ENCODE data around the gene LDLRAD4.

Gene LDLRAD4

DNA sequence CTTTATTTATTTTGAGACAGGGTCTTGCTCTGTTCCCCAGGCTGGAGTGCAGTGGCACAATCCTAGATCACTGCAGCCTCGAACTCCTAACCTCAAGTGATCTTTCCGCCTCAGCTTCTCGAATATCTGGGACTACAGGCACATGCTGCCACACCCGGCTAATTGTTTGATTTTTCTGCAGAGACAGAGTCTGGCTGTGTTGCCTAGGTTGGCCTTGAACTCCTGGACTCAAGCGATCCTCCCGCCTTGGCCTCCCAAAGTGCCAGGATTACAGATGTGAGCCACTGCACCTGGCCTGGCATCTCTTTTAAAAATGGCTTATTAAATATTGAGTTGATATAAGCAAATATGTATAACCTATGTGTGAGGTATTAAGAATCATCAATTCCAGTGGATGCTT is 298.3 kb downstream of the LDLRAD4 start:
- H3K79me2 ChIP-seq (ENCODE audit: insufficient read depth, low read length): no peaks in the 10 kb centered on the region
- no peak overlapping the region for H3K4me2 ChIP-seq (ENCODE audit: low read depth, low read length, poor library complexity, severe bottlenecking)
- TF ChIP-seq, protein P1, sequence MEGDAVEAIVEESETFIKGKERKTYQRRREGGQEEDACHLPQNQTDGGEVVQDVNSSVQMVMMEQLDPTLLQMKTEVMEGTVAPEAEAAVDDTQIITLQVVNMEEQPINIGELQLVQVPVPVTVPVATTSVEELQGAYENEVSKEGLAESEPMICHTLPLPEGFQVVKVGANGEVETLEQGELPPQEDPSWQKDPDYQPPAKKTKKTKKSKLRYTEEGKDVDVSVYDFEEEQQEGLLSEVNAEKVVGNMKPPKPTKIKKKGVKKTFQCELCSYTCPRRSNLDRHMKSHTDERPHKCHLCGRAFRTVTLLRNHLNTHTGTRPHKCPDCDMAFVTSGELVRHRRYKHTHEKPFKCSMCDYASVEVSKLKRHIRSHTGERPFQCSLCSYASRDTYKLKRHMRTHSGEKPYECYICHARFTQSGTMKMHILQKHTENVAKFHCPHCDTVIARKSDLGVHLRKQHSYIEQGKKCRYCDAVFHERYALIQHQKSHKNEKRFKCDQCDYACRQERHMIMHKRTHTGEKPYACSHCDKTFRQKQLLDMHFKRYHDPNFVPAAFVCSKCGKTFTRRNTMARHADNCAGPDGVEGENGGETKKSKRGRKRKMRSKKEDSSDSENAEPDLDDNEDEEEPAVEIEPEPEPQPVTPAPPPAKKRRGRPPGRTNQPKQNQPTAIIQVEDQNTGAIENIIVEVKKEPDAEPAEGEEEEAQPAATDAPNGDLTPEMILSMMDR (IDR thresholded peaks at IDR 0.05; ENCODE audit: insufficient read depth, low read length, poor library complexity, severe bottlenecking): no peak
- no peak for TF ChIP-seq EZH2phosphoT487 (conservative IDR thresholded peaks at IDR 0.05; ENCODE audit: low read length)
- H2AFZ ChIP-seq (ENCODE audit: low read depth, low read length, severe bottlenecking): no peak overlapping the region
- no peaks in the 10 kb centered on the region for H3K9me2 ChIP-seq (replicated peaks; ENCODE audit: insufficient read depth, low read length)
- H3K27ac ChIP-seq (ENCODE audit: low read depth, low read length): no peak overlapping the region
- no peaks in the 10 kb centered on the region for H4K20me1 ChIP-seq (ENCODE audit: low read depth, low read length)
- no peak overlapping the region for H3K9ac ChIP-seq (ENCODE audit: low read length)
- no peaks in the 10 kb centered on the region for H3K9me3 ChIP-seq (ENCODE audit: insufficient read depth, low read length)
- H3K27me3 ChIP-seq (ENCODE audit: low read length): no peaks in the 10 kb centered on the region
- no peak overlapping the region for H3K4me3 ChIP-seq (ENCODE audit: insufficient read depth, low read length, poor library complexity, severe bottlenecking)
- no peaks in the 10 kb centered on the region for H3F3A ChIP-seq (ENCODE audit: insufficient read depth)
- H3K36me3 ChIP-seq (ENCODE audit: low read length): no peaks in the 10 kb centered on the region

- no peaks in the 10 kb centered on the region for H3K9me2 ChIP-seq (replicated peaks; ENCODE audit: insufficient read depth, low read length)
These were observed 298.8 kb downstream of the LDLRAD4 start for GRCh38 chr18:13517369-13517768.

GRCh38 chr18:13518382-13518781 is 299.8 kb downstream of the LDLRAD4 start:
- Histone ChIP-seq H3K4me3 (ENCODE audit: insufficient read depth, low read length, poor library complexity, severe bottlenecking) (no peak overlapping the region), H3K36me3 (ENCODE audit: low read length) (no peaks in the 10 kb centered on the region), H3K79me2 (ENCODE audit: insufficient read depth, low read length) (no peaks in the 10 kb centered on the region), H3F3A (ENCODE audit: insufficient read depth) (no peaks in the 10 kb centered on the region), H3K27me3 (ENCODE audit: low read length) (no peaks in the 10 kb centered on the region), H4K20me1 (ENCODE audit: low read depth, low read length) (no peaks in the 10 kb centered on the region), H3K27ac (ENCODE audit: low read depth, low read length) (no peak overlapping the region), H2AFZ (ENCODE audit: low read depth, low read length, severe bottlenecking) (no peak overlapping the region), H3K9ac (ENCODE audit: low read length) (no peak overlapping the region), H3K9me3 (ENCODE audit: insufficient read depth, low read length) (no peaks in the 10 kb centered on the region), H3K4me2 (ENCODE audit: low read depth, low read length, poor library complexity, severe bottlenecking) (no peak overlapping the region), H3K9me2 (replicated peaks; ENCODE audit: insufficient read depth, low read length) (no peaks in the 10 kb centered on the region)
- TF ChIP-seq EZH2phosphoT487 (conservative IDR thresholded peaks at IDR 0.05; ENCODE audit: low read length): no peak
- TF ChIP-seq, protein P1 (IDR thresholded peaks at IDR 0.05; ENCODE audit: insufficient read depth, low read length, poor library complexity, severe bottlenecking): no peak

More at GRCh38 chr18:13517369-13517768, 298.8 kb downstream of the LDLRAD4 start:
- no peak overlapping the region for H2AFZ ChIP-seq (ENCODE audit: low read depth, low read length, severe bottlenecking)
- H3K4me3 ChIP-seq (ENCODE audit: insufficient read depth, low read length, poor library complexity, severe bottlenecking): no peak overlapping the region
- H3K4me2 ChIP-seq (ENCODE audit: low read depth, low read length, poor library complexity, severe bottlenecking): no peak overlapping the region
- H3K27me3 ChIP-seq (ENCODE audit: low read length): no peaks in the 10 kb centered on the region
- no peak overlapping the region for H3K9ac ChIP-seq (ENCODE audit: low read length)
- H4K20me1 ChIP-seq (ENCODE audit: low read depth, low read length): no peaks in the 10 kb centered on the region
- H3K36me3 ChIP-seq (ENCODE audit: low read length): no peaks in the 10 kb centered on the region
- no peaks in the 10 kb centered on the region for H3K9me3 ChIP-seq (ENCODE audit: insufficient read depth, low read length)
- no peak overlapping the region for H3K27ac ChIP-seq (ENCODE audit: low read depth, low read length)
- no peaks in the 10 kb centered on the region for H3K79me2 ChIP-seq (ENCODE audit: insufficient read depth, low read length)
- TF ChIP-seq, protein P1 (IDR thresholded peaks at IDR 0.05; ENCODE audit: insufficient read depth, low read length, poor library complexity, severe bottlenecking): no peak
- TF ChIP-seq EZH2phosphoT487 (conservative IDR thresholded peaks at IDR 0.05; ENCODE audit: low read length): no peak
- no peaks in the 10 kb centered on the region for H3F3A ChIP-seq (ENCODE audit: insufficient read depth)

Data from SU-DHL-6 (cell line).